Hepatocyte (in vitro differentiated cells): Measurements from ENCODE around the gene GRID2IP.

ENCODE experiments used
- EZH2 ChIP-seq: fragments of 200-600 bp; sonication (generic); IDR thresholded peaks from 2 replicates; pipeline ENCODE4 v1.6.1; 2016; ENCODE audit warnings: antibody characterized with exemption, mild to moderate bottlenecking, borderline replicate concordance
- EZH2phosphoT487 ChIP-seq: fragments of 200-600 bp; sonication (generic); IDR thresholded peaks from one replicate; pipeline ENCODE4 v1.6.1; 2018; ENCODE audit warnings: antibody characterized with exemption, mild to moderate bottlenecking, low read depth, moderate library complexity; ENCODE audit not compliant: unreplicated experiment, severe bottlenecking
- TF ChIP-seq, protein P1 (sequence below): fragments of 200-600 bp; sonication (generic); IDR thresholded peaks from 2 replicates; pipeline ENCODE4 v1.5.1; 2016; ENCODE audit warnings: antibody characterized with exemption, mild to moderate bottlenecking; ENCODE audit not compliant: poor library complexity

GRCh38 chr7:6536262-6537260, 14.7 kb downstream of the GRID2IP start:
- TF ChIP-seq, protein P1, sequence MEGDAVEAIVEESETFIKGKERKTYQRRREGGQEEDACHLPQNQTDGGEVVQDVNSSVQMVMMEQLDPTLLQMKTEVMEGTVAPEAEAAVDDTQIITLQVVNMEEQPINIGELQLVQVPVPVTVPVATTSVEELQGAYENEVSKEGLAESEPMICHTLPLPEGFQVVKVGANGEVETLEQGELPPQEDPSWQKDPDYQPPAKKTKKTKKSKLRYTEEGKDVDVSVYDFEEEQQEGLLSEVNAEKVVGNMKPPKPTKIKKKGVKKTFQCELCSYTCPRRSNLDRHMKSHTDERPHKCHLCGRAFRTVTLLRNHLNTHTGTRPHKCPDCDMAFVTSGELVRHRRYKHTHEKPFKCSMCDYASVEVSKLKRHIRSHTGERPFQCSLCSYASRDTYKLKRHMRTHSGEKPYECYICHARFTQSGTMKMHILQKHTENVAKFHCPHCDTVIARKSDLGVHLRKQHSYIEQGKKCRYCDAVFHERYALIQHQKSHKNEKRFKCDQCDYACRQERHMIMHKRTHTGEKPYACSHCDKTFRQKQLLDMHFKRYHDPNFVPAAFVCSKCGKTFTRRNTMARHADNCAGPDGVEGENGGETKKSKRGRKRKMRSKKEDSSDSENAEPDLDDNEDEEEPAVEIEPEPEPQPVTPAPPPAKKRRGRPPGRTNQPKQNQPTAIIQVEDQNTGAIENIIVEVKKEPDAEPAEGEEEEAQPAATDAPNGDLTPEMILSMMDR, result no peak
- TF ChIP-seq EZH2 (peak; percentile 68), EZH2phosphoT487 (no peak)
